Peyer's patch (tissue), 4 donors: ENCODE data around the gene DKK3.

Experiments used
- POLR2A ChIP-seq, 2 donors: fragments of 450-650 bp; IDR thresholded peaks; one replicate each; pipeline ENCODE4 v1.5.1; 2017; ENCODE audit warnings: antibody characterized with exemption in 2 of 2, mild to moderate bottlenecking in 2 of 2, moderate library complexity in 2 of 2
- TF ChIP-seq, protein P1 (sequence below), 6 experiments: fragments of 450-650 bp in 4 of 6; fragments of 200-600 bp in 2 of 6; sonication (generic) in 1 of 6; IDR thresholded peaks; one replicate each; pipeline ENCODE4 v1.5.1; 2017 to 2019; ENCODE audit warnings: antibody characterized with exemption in 6 of 6, mild to moderate bottlenecking in 3 of 6, moderate library complexity in 1 of 6

DNA sequence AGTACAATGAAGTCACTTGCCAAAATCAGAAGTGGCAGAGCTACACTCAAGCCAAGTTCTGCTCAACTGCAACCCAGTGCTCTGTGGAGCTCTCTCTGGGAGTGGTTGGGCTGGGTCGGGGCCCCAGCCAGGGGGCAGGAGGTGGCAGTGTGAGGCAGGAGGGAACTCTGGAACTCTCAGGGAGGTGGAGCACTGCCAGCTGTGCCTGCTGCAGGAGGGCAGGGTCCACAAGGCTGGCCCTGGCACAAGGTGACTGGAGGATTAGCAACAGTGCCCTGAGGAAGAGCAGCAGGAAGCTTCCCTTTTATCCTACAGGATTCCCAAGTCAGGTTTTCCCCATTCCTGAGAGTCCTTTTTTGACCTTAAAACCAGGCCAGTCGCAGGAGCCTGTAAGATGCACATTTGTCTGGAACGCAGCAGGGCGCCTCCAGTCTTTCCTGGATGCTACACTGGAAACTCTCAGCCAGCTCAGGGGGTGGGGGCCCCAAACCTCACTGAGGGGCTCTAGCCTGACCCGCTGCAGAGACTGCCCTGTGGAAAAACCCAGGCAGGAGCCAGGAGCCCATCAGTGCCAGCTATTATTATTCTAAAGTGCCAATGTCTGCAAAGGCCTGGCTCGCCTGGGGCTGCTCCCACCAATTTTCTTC, 31.8 kb downstream of the DKK3 start:
- no peak for TF ChIP-seq POLR2A (IDR thresholded peaks at IDR 0.05)
- TF ChIP-seq, protein P1, sequence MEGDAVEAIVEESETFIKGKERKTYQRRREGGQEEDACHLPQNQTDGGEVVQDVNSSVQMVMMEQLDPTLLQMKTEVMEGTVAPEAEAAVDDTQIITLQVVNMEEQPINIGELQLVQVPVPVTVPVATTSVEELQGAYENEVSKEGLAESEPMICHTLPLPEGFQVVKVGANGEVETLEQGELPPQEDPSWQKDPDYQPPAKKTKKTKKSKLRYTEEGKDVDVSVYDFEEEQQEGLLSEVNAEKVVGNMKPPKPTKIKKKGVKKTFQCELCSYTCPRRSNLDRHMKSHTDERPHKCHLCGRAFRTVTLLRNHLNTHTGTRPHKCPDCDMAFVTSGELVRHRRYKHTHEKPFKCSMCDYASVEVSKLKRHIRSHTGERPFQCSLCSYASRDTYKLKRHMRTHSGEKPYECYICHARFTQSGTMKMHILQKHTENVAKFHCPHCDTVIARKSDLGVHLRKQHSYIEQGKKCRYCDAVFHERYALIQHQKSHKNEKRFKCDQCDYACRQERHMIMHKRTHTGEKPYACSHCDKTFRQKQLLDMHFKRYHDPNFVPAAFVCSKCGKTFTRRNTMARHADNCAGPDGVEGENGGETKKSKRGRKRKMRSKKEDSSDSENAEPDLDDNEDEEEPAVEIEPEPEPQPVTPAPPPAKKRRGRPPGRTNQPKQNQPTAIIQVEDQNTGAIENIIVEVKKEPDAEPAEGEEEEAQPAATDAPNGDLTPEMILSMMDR (IDR thresholded peaks at IDR 0.05), result peak in 2 of 6 experiments; percentile 13 to 38
